ENCODE measurements around the gene CDCA7. TPM values are rescaled to one million over a fixed set of nuclear protein-coding genes. Genes with fewer than 3 reads are reported as not detected.

CDCA7 gene
- total RNA-seq, 1 experiment from 2014 or later = 50.3 TPM

- Histone ChIP-seq H3K4me1 (ENCODE audit: insufficient read depth, low read length) (no peaks in the 10 kb centered on the region), H3K27me3 (ENCODE audit: insufficient read depth, low read length) (no peaks in the 10 kb centered on the region), H2BK12ac (ENCODE audit: insufficient read length, low read depth, low read length) (no peak overlapping the region), H2BK120ac (ENCODE audit: low read depth, low read length, poor library complexity, severe bottlenecking) (no peak overlapping the region), H3K4ac (ENCODE audit: low read depth, low read length) (no peak overlapping the region), H3K9ac (ENCODE audit: extremely low read depth, insufficient read length, low read length) (no peak overlapping the region), H3K56ac (ENCODE audit: insufficient read length, low read depth, low read length) (no peak overlapping the region), H4K20me1 (ENCODE audit: control insufficient read depth, insufficient read depth, insufficient read length) (no peaks in the 10 kb centered on the region), H2AFZ (ENCODE audit: low read length) (no peak overlapping the region), H4K91ac (ENCODE audit: insufficient read length, low read depth, low read length) (no peak overlapping the region), H2BK20ac (ENCODE audit: low read depth, low read length, poor library complexity, severe bottlenecking) (no peak overlapping the region), H2AK5ac (ENCODE audit: insufficient read length, low read length) (no peak overlapping the region), H4K5ac (ENCODE audit: insufficient read length, low read depth, low read length) (no peak overlapping the region), H3T11ph (ENCODE audit: low read length) (no peak overlapping the region), H3K4me2 (ENCODE audit: insufficient read depth, insufficient read length, low read length) (no peak overlapping the region), H3K18ac (ENCODE audit: insufficient read length, low read depth, low read length) (no peak overlapping the region), H3K23me2 (ENCODE audit: insufficient read length, low read depth, low read length, poor library complexity, severe bottlenecking) (no peaks in the 10 kb centered on the region), H4K8ac (replicated peaks; ENCODE audit: insufficient read length, low read depth, low read length) (no peak overlapping the region), H3K27ac (ENCODE audit: insufficient read length, low read depth, low read length) (no peak overlapping the region), H3K9me3 (ENCODE audit: control insufficient read depth, low read depth, low read length) (no peaks in the 10 kb centered on the region), H3K23ac (ENCODE audit: insufficient read length, low read depth, low read length) (no peak overlapping the region), H2BK5ac (ENCODE audit: insufficient read length, low read length) (no peak overlapping the region), H3K79me1 (ENCODE audit: insufficient read depth, low read depth, low read length, poor library complexity, severe bottlenecking) (no peaks in the 10 kb centered on the region), H3K79me2 (ENCODE audit: insufficient read depth, low read length) (no peaks in the 10 kb centered on the region), H3K14ac (ENCODE audit: insufficient read depth, low read length) (no peak overlapping the region), H2BK15ac (ENCODE audit: low read depth, low read length) (no peak overlapping the region)
- WGBS (ENCODE audit: extremely low coverage, insufficient read length, low lambda C conversion rate) = no CpG with 5 or more reads among the region's 1 CpG
- no peaks in the 10 kb centered on the region for H3K4me1 Mint-ChIP-seq
- no peak for DNase-seq
- peaks cover 4 to 29% (median 6%) of the 10 kb centered on the region in 3 experiments for H3K36me3 Mint-ChIP-seq (ENCODE audit: insufficient read depth in 1 of 3, low read depth in 3 of 3)
- TF ChIP-seq CTCF (conservative IDR thresholded peaks at IDR 0.05) = no peak
- peaks cover 4% of the 10 kb centered on the region; the same call in 1 of the 2 replicates for H3K27me3 Mint-ChIP-seq (ENCODE audit: low read depth)
- H3K27ac Mint-ChIP-seq = no peak overlapping the region
- H3K4me3 Mint-ChIP-seq = no peak overlapping the region
- H3K9me3 Mint-ChIP-seq = peaks cover 35 to 48% of the 10 kb centered on the region in 2 experiments
Observed at GRCh38 chr2:173326806-173327205, 27.9 kb upstream of the CDCA7 start.

Measured in H9 (cell line).